Heart left ventricle (tissue), 13 donors: ENCODE measurements around the gene SEC24B.

ENCODE experiments used
- POLR2A ChIP-seq, 2 donors: fragments of 450-650 bp; IDR thresholded peaks; one replicate each; pipeline ENCODE4 v1.6.1; 2017; ENCODE audit warnings: antibody characterized with exemption in 2 of 2, mild to moderate bottlenecking in 2 of 2, moderate library complexity in 2 of 2
- TF ChIP-seq, protein P1 (sequence below), 12 donors: fragments of 200-600 bp; sonication (generic) in 4 of 12; IDR thresholded peaks; one replicate each; pipeline versions ENCODE4 v1.5.0 to v1.8.0; 2018 to 2022; ENCODE audit warnings: antibody characterized with exemption in 12 of 12, mild to moderate bottlenecking in 5 of 12
- donor health status: ischemic (EF 13 %, LVEDD 7.1; RV severe dilation, severe dysfunction).
- donor health status: DM: no; HTN: yes; CAD: no.
- donor health status: DM: no; HTN: no; CAD: no.
- donor health status: ischemic (EF 25% LVEDD 6.9; RV normal size, moderate dysfunction).
- donor health status: ischemic (EF 25% LVEDD 5.7; RV mildly dilated, moderate dysfunction).
- donor health status: ischemic (EF 35%, LVEDD 5.7; RV mildly dilated, moderate dysfunction).
- donor health status: nonischemic (EF 11% LVEDD 7.7; RV severe dilation, severe dysfunction).
- donor health status: DM: yes; HTN: yes; CAD: no.
- donor health status: PGD.
- donor health status: ischemic (EF 29% LVEDD 5.4; RV normal size, mild dysfunction).
- donor health status: nonischemic (EF 23%, LVEDD 6.1; RV moderate dilation, normal function).

DNA sequence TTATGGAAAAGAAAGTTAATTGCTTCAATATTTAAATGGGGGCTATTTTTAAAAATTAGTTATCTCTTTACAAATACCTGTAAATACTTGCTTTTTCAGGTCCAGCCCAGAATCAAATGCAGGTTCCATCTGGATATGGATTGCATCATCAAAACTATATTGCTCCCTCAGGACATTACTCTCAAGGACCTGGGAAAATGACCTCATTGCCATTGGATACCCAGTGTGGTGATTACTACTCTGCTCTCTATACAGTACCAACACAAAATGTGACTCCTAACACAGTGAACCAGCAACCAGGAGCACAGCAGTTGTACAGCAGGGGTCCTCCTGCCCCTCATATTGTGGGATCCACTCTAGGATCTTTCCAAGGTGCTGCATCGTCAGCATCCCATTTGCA lies 29.2 kb downstream of the SEC24B start:
- TF ChIP-seq, protein P1, sequence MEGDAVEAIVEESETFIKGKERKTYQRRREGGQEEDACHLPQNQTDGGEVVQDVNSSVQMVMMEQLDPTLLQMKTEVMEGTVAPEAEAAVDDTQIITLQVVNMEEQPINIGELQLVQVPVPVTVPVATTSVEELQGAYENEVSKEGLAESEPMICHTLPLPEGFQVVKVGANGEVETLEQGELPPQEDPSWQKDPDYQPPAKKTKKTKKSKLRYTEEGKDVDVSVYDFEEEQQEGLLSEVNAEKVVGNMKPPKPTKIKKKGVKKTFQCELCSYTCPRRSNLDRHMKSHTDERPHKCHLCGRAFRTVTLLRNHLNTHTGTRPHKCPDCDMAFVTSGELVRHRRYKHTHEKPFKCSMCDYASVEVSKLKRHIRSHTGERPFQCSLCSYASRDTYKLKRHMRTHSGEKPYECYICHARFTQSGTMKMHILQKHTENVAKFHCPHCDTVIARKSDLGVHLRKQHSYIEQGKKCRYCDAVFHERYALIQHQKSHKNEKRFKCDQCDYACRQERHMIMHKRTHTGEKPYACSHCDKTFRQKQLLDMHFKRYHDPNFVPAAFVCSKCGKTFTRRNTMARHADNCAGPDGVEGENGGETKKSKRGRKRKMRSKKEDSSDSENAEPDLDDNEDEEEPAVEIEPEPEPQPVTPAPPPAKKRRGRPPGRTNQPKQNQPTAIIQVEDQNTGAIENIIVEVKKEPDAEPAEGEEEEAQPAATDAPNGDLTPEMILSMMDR (IDR thresholded peaks at IDR 0.05) = no peak
- TF ChIP-seq POLR2A (IDR thresholded peaks at IDR 0.05) = no peak
